HCT116 (cell line): ENCODE results near the gene CFAP161. TPM values are rescaled to one million over a fixed set of nuclear protein-coding genes. Genes with fewer than 3 reads are reported as not detected.

Experiments used
- ATAC-seq: fragments of 200-7000 bp; cut with Tn5 transposase; 2 replicates; pipeline ENCODE4 v1.9.1; 2020; ENCODE audit warnings: mild to moderate bottlenecking, moderate library complexity
- BruUV-seq: library from RNA; stranded (reverse); fragments of 400-500 nt; replicated peaks from 2 replicates; lab custom pipeline; 2021; lab: Mats Ljungman, UMichigan
- CTCF ChIA-PET: fragments of 300-600 bp; sonication (Branson Sonifier 250); formaldehyde crosslinking; loops from one replicate; lab custom pipeline; 2021; ENCODE audit warnings: antibody characterized with exemption; lab: Charles Lee
- POLR2A ChIA-PET: fragments of 300-600, 350-600 bp; sonication (Branson Sonifier 250); formaldehyde crosslinking; loops from one replicate; lab custom pipeline; 2021; ENCODE audit warnings: antibody characterized with exemption; lab: Charles Lee
- RAD21 ChIA-PET, 2 experiments: fragments of 300-600 bp; sonication (Branson Sonifier 250); formaldehyde crosslinking; loops; one replicate each; lab custom pipeline; 2023; ENCODE audit warnings: low total read pairs in 2 of 2; ENCODE audit not compliant: uncharacterized antibody in 2 of 2, unreplicated experiment in 2 of 2, low non-redundant PET in 1 of 2; lab: Charles Lee
- DNase-seq: peaks from one replicate; pipeline ENCODE4 v3.0.0-alpha.2; 2010; ENCODE audit warnings: low read depth, low spot score
- H2AFZ ChIP-seq: fragments of 200-600 bp; shearing (Covaris generic), sonication (generic); 2 replicates; pipeline ENCODE4 v1.6.1; 2017; ENCODE audit warnings: low read depth, mixed run types, mixed read lengths, antibody characterized with exemption, low read length; ENCODE audit not compliant: poor library complexity, severe bottlenecking
- H3K27ac ChIP-seq: 2 replicates; pipeline ENCODE4 v1.5.1; 2012; ENCODE audit warnings: low read depth, low read length
- H3K27me3 ChIP-seq: fragments of 200-600 bp; sonication (generic); 2 replicates; pipeline ENCODE4 v1.6.1; 2016; ENCODE audit warnings: mixed run types, low read length, mixed read lengths; ENCODE audit not compliant: insufficient read depth
- H3K36me3 ChIP-seq, 2 experiments: fragments of 200-500 bp in 1 of 2; fragments of 200-600 bp in 1 of 2; sonication (Bioruptor generic) in 1 of 2; sonication (generic) in 1 of 2; 2 replicates each; pipeline versions ENCODE4 v1.5.1 to v1.6.1; 2014 to 2016; ENCODE audit warnings: low read length in 2 of 2, inconsistent platforms in 1 of 2, mixed read lengths in 1 of 2, mixed run types in 1 of 2; ENCODE audit not compliant: insufficient read depth in 2 of 2, control insufficient read depth in 1 of 2
- H3K4me1 ChIP-seq, 2 experiments: fragments of 200-600 bp in 1 of 2; sonication (generic) in 1 of 2; 2 replicates each; pipeline versions ENCODE4 v1.5.1 to v1.6.1; 2012 to 2017; ENCODE audit warnings: low read length in 2 of 2, inconsistent platforms in 1 of 2, mild to moderate bottlenecking in 1 of 2, mixed read lengths in 1 of 2, mixed run types in 1 of 2, moderate library complexity in 1 of 2; ENCODE audit not compliant: insufficient read depth in 2 of 2, control insufficient read depth in 1 of 2
- H3K4me2 ChIP-seq: fragments of 200-600 bp; sonication (generic); 2 replicates; pipeline ENCODE4 v1.6.1; 2017; ENCODE audit warnings: mixed run types, low read length, mixed read lengths
- H3K4me3 ChIP-seq, 2 experiments: fragments of 200-600 bp in 1 of 2; sonication (generic) in 1 of 2; replicated peaks in 1 of 2; 2 replicates each; pipeline ENCODE4 v1.5.1; 2011 to 2016; ENCODE audit warnings: low read length in 2 of 2, control low read depth in 1 of 2, low read depth in 1 of 2, mild to moderate bottlenecking in 1 of 2, mixed read lengths in 1 of 2, mixed run types in 1 of 2
- H3K79me2 ChIP-seq: fragments of 200-600 bp; sonication (generic); 2 replicates; pipeline ENCODE4 v1.6.1; 2017; ENCODE audit warnings: mild to moderate bottlenecking, mixed run types, low read length, moderate library complexity, mixed read lengths; ENCODE audit not compliant: insufficient read depth
- H3K9ac ChIP-seq: fragments of 200-600 bp; sonication (generic); 2 replicates; pipeline ENCODE4 v1.6.1; 2016; ENCODE audit warnings: low read length, mixed read lengths
- H3K9me2 ChIP-seq: fragments of 200-600 bp; sonication (generic), shearing (Covaris generic); 2 replicates; pipeline ENCODE4 v1.6.1; 2017; ENCODE audit warnings: mixed run types, mild to moderate bottlenecking, moderate library complexity; ENCODE audit not compliant: insufficient read depth
- H3K9me3 ChIP-seq, 2 experiments: fragments of 200-500 bp in 1 of 2; fragments of 200-600 bp in 1 of 2; sonication (Bioruptor generic) in 1 of 2; sonication (generic) in 1 of 2; 2 replicates each; pipeline ENCODE4 v1.6.1; 2014 to 2017; ENCODE audit warnings: low read length in 2 of 2, mixed read lengths in 2 of 2, inconsistent platforms in 1 of 2, low read depth in 1 of 2, mild to moderate bottlenecking in 1 of 2, mixed run types in 1 of 2, moderate library complexity in 1 of 2; ENCODE audit not compliant: control insufficient read depth in 1 of 2, insufficient read depth in 1 of 2
- H4K20me1 ChIP-seq: fragments of 200-600 bp; sonication (generic), shearing (Covaris generic); 2 replicates; pipeline ENCODE4 v1.6.1; 2017; ENCODE audit warnings: mixed run types, mild to moderate bottlenecking, moderate library complexity; ENCODE audit not compliant: insufficient read depth
- CBX3 ChIP-seq: IDR thresholded peaks from 2 replicates; pipeline ENCODE4 v1.6.1; 2012; ENCODE audit warnings: low read depth
- CEBPB ChIP-seq: IDR thresholded peaks from 2 replicates; pipeline ENCODE4 v1.6.1; 2012; ENCODE audit warnings: low read depth
- EGR1 ChIP-seq: IDR thresholded peaks from 2 replicates; pipeline ENCODE4 v1.6.1; 2012; ENCODE audit warnings: low read depth
- EZH2 ChIP-seq: fragments of 200-600 bp; sonication (generic); IDR thresholded peaks from 2 replicates; pipeline ENCODE4 v1.6.1; 2017; ENCODE audit warnings: antibody characterized with exemption, mixed run types
- EZH2phosphoT487 ChIP-seq: fragments of 200-600 bp; IDR thresholded peaks from 2 replicates; pipeline ENCODE4 v1.6.1; 2018; ENCODE audit warnings: antibody characterized with exemption, borderline replicate concordance
- FOSL1 ChIP-seq: IDR thresholded peaks from 2 replicates; pipeline ENCODE4 v1.6.1; 2012; ENCODE audit warnings: low read depth
- JUND ChIP-seq: IDR thresholded peaks from 2 replicates; pipeline ENCODE4 v1.6.1; 2012
- MAX ChIP-seq: IDR thresholded peaks from 2 replicates; pipeline ENCODE4 v1.6.1; 2012
- POLR2A ChIP-seq: IDR thresholded peaks from 2 replicates; pipeline ENCODE4 v1.7.0; 2011; ENCODE audit warnings: borderline replicate concordance; ENCODE audit not compliant: insufficient read depth, insufficient read length; ENCODE audit errors: extremely low read depth
- POLR2AphosphoS5 ChIP-seq: IDR thresholded peaks from 2 replicates; pipeline ENCODE4 v1.6.1; 2011; ENCODE audit warnings: mild to moderate bottlenecking, low read depth, low read length, moderate library complexity
- RAD21 ChIP-seq: IDR thresholded peaks from 2 replicates; pipeline ENCODE4 v1.6.1; 2012; ENCODE audit warnings: low read depth, mild to moderate bottlenecking
- SIN3A ChIP-seq: IDR thresholded peaks from 2 replicates; pipeline ENCODE4 v1.6.1; 2012; ENCODE audit warnings: low read depth
- SP1 ChIP-seq: IDR thresholded peaks from 2 replicates; pipeline ENCODE4 v1.6.1; 2012; ENCODE audit warnings: low read depth
- SRF ChIP-seq: IDR thresholded peaks from 2 replicates; pipeline ENCODE4 v1.6.1; 2012; ENCODE audit warnings: low read depth
- TCF7L2 ChIP-seq: IDR thresholded peaks from 2 replicates; pipeline ENCODE4 v1.7.0; 2011; ENCODE audit warnings: borderline replicate concordance, inconsistent platforms; ENCODE audit not compliant: insufficient read depth, insufficient read length; ENCODE audit errors: extremely low read depth
- YY1 ChIP-seq: IDR thresholded peaks from 2 replicates; pipeline ENCODE4 v1.6.1; 2011; ENCODE audit warnings: low read length, low read depth, moderate library complexity, mild to moderate bottlenecking; ENCODE audit not compliant: insufficient replicate concordance; ENCODE audit errors: extremely low read depth
- ZBTB33 ChIP-seq: IDR thresholded peaks from 2 replicates; pipeline ENCODE4 v1.6.1; 2011; ENCODE audit warnings: mild to moderate bottlenecking, low read length, moderate library complexity; ENCODE audit not compliant: insufficient replicate concordance; ENCODE audit errors: extremely low read depth
- ZNF274 ChIP-seq: fragments of 200-500 bp; sonication (Bioruptor generic); IDR thresholded peaks from 2 replicates; pipeline ENCODE4 v1.6.1; 2014; ENCODE audit warnings: mild to moderate bottlenecking, low read depth, low read length, inconsistent platforms
- intact Hi-C: fragments of 100-400 bp; cut with micrococcal nuclease; formaldehyde crosslinking; loops from 2 replicates; pipeline ENCODE4 v1.10.0; 2022
- total RNA-seq: library from RNA; stranded (reverse); gene quantifications from one replicate; pipeline ENCODE4 v1.2.1, GENCODE V29; 2021; ENCODE audit not compliant: unreplicated experiment
- TF ChIP-seq, protein P1 (sequence below): IDR thresholded peaks from 2 replicates; pipeline ENCODE4 v1.6.1; 2012
- TF ChIP-seq, protein P2 (sequence below): IDR thresholded peaks from 2 replicates; pipeline ENCODE4 v1.6.1; 2012; ENCODE audit warnings: low read depth

The CFAP161 gene
- total RNA-seq, 1 experiment from 2014 or later = 0.15 TPM

DNA sequence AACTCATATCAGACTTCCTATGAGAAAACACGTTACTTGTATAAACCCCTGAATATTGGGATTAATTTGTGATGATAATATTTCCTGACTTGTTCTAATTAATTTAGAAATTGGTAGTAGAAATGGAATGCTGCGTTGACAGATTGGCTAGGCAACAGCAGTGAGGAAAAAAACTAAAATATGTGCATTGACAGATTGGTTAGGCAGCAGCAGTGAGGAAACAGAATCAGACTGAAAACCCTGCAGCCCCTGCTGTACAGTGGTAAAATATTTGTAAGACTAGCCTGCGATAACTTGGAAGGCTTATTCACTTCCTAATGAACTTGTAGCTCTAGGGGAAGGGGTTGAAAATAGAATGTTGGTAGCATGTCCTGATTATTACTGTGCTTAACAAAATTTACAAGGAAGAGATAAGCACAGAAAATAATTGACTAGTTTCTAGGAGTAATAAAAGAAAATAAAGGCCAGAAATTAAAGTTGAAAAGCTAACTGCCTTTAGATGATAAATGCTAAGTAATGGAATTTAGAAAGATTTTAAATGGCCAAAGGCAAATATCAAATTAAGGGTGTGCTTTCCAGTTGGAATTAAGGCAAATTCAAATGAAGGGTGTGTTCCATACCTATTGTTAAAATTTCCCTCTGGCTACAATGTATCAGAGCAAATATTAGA is 32.7 kb downstream of the CFAP161 start:
- Histone ChIP-seq H3K9me3 (no peaks in the 10 kb centered on the region), H3K79me2 (no peaks in the 10 kb centered on the region), H4K20me1 (no peaks in the 10 kb centered on the region), H3K27me3 (peaks cover 16% of the 10 kb centered on the region), H3K9ac (no peak overlapping the region), H3K4me3 (no peak overlapping the region), H3K9me2 (no peaks in the 10 kb centered on the region), H2AFZ (no peak overlapping the region), H3K4me1 (no peaks in the 10 kb centered on the region), H3K36me3 (no peaks in the 10 kb centered on the region), H3K27ac (no peak overlapping the region), H3K4me2 (no peak overlapping the region)
- DNase-seq (no peak), ATAC-seq (no peak)
- POLR2A ChIA-PET = no interaction called here
- RAD21 ChIA-PET = no interaction called here
- BruUV-seq = no TSS peak
- no peak for TF ChIP-seq YY1
- TF ChIP-seq, protein P1, sequence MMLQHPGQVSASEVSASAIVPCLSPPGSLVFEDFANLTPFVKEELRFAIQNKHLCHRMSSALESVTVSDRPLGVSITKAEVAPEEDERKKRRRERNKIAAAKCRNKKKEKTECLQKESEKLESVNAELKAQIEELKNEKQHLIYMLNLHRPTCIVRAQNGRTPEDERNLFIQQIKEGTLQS = no peak
- TF ChIP-seq SP1 = no peak
- TF ChIP-seq MAX = no peak
- no peak for TF ChIP-seq ZBTB33
- no peak for TF ChIP-seq CBX3
- no peak for TF ChIP-seq FOSL1
- no peak for TF ChIP-seq EZH2phosphoT487
- no peak for TF ChIP-seq EZH2
- TF ChIP-seq TCF7L2 = no peak
- no peak for TF ChIP-seq SRF
- TF ChIP-seq SIN3A = no peak
- TF ChIP-seq POLR2AphosphoS5 = no peak
- TF ChIP-seq POLR2A = no peak
- TF ChIP-seq JUND = no peak
- TF ChIP-seq, protein P2, sequence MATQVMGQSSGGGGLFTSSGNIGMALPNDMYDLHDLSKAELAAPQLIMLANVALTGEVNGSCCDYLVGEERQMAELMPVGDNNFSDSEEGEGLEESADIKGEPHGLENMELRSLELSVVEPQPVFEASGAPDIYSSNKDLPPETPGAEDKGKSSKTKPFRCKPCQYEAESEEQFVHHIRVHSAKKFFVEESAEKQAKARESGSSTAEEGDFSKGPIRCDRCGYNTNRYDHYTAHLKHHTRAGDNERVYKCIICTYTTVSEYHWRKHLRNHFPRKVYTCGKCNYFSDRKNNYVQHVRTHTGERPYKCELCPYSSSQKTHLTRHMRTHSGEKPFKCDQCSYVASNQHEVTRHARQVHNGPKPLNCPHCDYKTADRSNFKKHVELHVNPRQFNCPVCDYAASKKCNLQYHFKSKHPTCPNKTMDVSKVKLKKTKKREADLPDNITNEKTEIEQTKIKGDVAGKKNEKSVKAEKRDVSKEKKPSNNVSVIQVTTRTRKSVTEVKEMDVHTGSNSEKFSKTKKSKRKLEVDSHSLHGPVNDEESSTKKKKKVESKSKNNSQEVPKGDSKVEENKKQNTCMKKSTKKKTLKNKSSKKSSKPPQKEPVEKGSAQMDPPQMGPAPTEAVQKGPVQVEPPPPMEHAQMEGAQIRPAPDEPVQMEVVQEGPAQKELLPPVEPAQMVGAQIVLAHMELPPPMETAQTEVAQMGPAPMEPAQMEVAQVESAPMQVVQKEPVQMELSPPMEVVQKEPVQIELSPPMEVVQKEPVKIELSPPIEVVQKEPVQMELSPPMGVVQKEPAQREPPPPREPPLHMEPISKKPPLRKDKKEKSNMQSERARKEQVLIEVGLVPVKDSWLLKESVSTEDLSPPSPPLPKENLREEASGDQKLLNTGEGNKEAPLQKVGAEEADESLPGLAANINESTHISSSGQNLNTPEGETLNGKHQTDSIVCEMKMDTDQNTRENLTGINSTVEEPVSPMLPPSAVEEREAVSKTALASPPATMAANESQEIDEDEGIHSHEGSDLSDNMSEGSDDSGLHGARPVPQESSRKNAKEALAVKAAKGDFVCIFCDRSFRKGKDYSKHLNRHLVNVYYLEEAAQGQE = no peak
- TF ChIP-seq RAD21 = no peak
- TF ChIP-seq CEBPB = no peak
- TF ChIP-seq ZNF274 = no peak
- no peak for TF ChIP-seq EGR1
- intact Hi-C loops = no loop called here
- CTCF ChIA-PET = interaction anchor here (0.9 to 3.8 kb wide), 2 partner anchors 11 to 99 kb away, joined by 7 to 19 read pairs; no protein-coding TSS in a partner anchor
